Left ventricle myocardium inferior (tissue), 1 donor: Measurements from ENCODE around the gene IGSF21. TPM values are rescaled to one million over a fixed set of nuclear protein-coding genes. Genes with fewer than 3 reads are reported as not detected.

Source experiments
- DNase-seq: peaks from one replicate; pipeline ENCODE4 v3.0.0-alpha.2; 2020
- H3K27ac ChIP-seq: fragments of 200-600 bp; replicated peaks from 2 replicates; pipeline ENCODE4 v1.8.0; 2021
- H3K27me3 ChIP-seq: fragments of 200-600 bp; 2 replicates; pipeline ENCODE4 v1.8.0; 2021; ENCODE audit warnings: low read depth
- H3K36me3 ChIP-seq: fragments of 200-600 bp; 2 replicates; pipeline ENCODE4 v1.8.0; 2021
- H3K4me1 ChIP-seq: fragments of 200-600 bp; 2 replicates; pipeline ENCODE4 v1.8.0; 2021
- H3K4me3 ChIP-seq: fragments of 200-600 bp; 2 replicates; pipeline ENCODE4 v1.8.0; 2021; ENCODE audit warnings: mild to moderate bottlenecking, moderate library complexity
- H3K9me3 ChIP-seq: fragments of 200-600 bp; replicated peaks from 2 replicates; pipeline ENCODE4 v1.8.0; 2021
- intact Hi-C: fragments of 100-400 bp; cut with micrococcal nuclease; formaldehyde crosslinking; loops from one replicate; pipeline ENCODE4 v1.11.0; 2022
- total RNA-seq: library from RNA; stranded (reverse); fragmentation: NEBNext Ultra II Directional; extraction: Animal tissue kit (Norgen Biotek cat#: 25700); gene quantifications from one replicate; pipeline ENCODE4 v1.2.1, GENCODE V29; 2021
- TF ChIP-seq, protein P1 (sequence below): fragments of 200-600 bp; IDR thresholded peaks from 2 replicates; pipeline ENCODE4 v1.8.0; 2021; ENCODE audit warnings: antibody characterized with exemption, mild to moderate bottlenecking, borderline replicate concordance
- donor health status: DM: no; HTN: yes; CAD: no; lungs with severe emphysema.

The IGSF21 gene
- total RNA-seq, 1 donor from 2014 or later: 0.47 TPM

DNA sequence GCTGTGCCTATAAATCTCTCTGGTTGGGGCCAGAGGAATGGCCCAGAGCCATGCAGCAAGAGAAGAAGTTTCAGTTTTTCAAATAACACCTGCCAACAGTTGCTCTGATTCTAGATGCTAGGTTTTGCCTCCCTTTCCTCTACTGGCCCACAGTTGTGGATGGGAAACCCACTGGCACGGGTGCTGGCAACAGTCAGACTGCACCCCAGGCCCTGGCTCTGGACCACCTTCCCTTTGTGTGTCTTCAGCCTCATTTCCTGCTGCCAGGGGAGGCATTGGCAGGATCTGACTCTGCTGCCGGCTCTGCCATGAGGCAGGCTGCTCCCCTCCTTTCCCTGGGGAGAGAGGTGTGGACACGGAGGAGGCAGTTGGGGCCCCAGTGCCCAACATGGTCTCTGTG, 142.0 kb downstream of the IGSF21 start:
- TF ChIP-seq, protein P1, sequence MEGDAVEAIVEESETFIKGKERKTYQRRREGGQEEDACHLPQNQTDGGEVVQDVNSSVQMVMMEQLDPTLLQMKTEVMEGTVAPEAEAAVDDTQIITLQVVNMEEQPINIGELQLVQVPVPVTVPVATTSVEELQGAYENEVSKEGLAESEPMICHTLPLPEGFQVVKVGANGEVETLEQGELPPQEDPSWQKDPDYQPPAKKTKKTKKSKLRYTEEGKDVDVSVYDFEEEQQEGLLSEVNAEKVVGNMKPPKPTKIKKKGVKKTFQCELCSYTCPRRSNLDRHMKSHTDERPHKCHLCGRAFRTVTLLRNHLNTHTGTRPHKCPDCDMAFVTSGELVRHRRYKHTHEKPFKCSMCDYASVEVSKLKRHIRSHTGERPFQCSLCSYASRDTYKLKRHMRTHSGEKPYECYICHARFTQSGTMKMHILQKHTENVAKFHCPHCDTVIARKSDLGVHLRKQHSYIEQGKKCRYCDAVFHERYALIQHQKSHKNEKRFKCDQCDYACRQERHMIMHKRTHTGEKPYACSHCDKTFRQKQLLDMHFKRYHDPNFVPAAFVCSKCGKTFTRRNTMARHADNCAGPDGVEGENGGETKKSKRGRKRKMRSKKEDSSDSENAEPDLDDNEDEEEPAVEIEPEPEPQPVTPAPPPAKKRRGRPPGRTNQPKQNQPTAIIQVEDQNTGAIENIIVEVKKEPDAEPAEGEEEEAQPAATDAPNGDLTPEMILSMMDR: no peak

DNA sequence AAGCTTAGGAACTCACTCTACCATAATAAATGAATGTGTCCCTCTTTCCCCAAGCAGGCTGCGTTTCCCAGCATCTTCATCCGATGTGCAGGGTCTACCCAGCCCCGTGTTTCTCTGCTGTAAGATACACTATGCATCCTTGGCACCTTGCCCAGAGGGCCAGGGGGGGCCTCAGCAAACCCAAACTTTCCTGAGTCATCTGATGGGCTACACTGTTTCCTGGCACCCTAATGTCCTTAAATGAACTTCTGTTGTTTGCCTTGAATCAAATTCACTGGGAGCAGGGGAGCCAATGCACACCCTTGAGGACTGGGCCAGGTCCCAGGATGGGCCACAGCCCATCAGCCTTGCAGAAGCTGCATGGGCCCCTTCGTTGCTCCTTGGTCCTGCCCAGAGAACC, 145.5 kb downstream of the IGSF21 start:
- DNase-seq: no peak
- TF ChIP-seq, protein P1: no peak
- Histone ChIP-seq H3K27me3 (peaks cover 64% of the 10 kb centered on the region), H3K4me1 (no peaks in the 10 kb centered on the region), H3K27ac (no peak overlapping the region), H3K9me3 (peaks cover 13% of the 10 kb centered on the region), H3K4me3 (no peak overlapping the region), H3K36me3 (no peaks in the 10 kb centered on the region)
- intact Hi-C loops: no loop called here

More for the DNA sequence above, 142.0 kb downstream of the IGSF21 start:
- Histone ChIP-seq H3K4me3 (no peak overlapping the region), H3K36me3 (no peaks in the 10 kb centered on the region), H3K27me3 (peaks cover 71% of the 10 kb centered on the region), H3K27ac (no peak overlapping the region), H3K9me3 (peaks cover 13% of the 10 kb centered on the region), H3K4me1 (no peaks in the 10 kb centered on the region)
- DNase-seq: no peak
- intact Hi-C loops: no loop called here

DNA sequence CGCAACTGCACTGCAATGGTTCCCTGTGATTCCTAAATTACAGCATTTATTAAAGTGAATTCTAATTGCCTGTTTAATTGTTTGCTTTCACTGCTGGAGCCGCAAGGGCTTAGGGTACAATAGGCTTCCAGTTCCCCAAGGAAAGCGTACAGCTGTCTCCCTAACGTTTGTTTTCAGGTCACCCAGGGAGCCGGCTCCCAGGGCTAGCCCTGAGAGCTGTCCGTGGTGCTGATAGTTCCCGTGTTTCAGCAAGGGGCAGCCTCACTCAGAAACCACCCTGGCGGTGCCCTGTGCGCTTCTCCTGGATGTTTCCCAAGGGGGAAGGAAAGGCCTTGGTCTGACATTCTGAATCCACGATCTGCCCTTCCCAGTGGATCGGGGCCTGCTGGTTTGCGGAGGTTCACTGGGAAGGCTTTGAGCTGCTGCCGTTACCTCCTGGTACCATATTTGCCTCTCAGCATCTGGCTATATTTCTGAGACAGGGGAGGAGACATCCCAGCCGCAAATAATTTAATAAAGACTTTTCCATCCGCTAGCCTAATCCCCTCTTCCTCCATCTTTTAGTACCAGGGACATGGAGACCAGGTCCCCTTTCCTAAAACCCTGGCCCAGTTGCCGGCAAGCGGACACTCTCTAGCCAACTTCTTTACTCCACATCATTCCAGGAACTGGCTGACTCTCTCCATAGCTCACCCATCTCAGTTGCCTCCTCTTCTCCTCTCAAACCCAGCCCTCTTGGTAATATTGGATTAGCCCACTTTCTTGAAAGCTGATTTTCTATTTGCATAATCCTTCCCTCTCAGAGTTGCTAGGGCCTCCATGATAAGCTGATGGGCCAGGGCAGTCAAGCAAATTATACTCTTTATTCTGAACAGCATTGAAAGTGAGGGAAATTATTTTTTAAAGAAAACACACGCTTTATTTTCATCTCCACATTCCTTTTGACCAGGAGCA, 149.0 kb downstream of the IGSF21 start:
- Histone ChIP-seq H3K9me3 (peaks cover 4% of the 10 kb centered on the region), H3K27me3 (peaks cover 68% of the 10 kb centered on the region), H3K27ac (no peak overlapping the region), H3K4me1 (no peaks in the 10 kb centered on the region), H3K4me3 (no peak overlapping the region), H3K36me3 (no peaks in the 10 kb centered on the region)
- TF ChIP-seq, protein P1: no peak
- intact Hi-C loops: no loop called here
- DNase-seq: peak; percentile 27

DNA sequence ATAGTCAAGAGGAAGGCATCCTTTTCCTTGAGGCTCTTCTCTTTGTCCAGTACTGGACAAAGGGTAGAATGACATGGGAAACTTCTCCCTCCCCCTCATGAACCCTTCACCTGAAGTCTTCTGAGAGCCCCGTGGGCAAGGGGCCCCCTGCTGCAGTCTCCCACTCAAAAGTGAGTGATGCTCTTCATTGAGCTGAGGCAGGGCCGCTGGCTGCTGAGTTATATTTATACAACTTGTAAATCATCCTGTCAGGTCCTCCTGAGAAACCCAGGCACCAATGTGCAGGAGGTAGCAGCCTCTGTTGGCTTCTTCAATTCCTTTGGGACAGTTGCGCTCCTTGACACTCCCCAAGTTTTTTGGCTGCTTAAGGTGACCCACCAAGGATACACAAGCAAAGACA, 150.2 kb downstream of the IGSF21 start:
- H3K27ac ChIP-seq: no peak overlapping the region
- H3K4me3 ChIP-seq: no peak overlapping the region
- no peak for DNase-seq
- intact Hi-C loops: no loop called here
- no peaks in the 10 kb centered on the region for H3K4me1 ChIP-seq
- H3K9me3 ChIP-seq: no peaks in the 10 kb centered on the region
- H3K27me3 ChIP-seq: peaks cover 73% of the 10 kb centered on the region
- TF ChIP-seq, protein P1: no peak
- H3K36me3 ChIP-seq: no peaks in the 10 kb centered on the region

DNA sequence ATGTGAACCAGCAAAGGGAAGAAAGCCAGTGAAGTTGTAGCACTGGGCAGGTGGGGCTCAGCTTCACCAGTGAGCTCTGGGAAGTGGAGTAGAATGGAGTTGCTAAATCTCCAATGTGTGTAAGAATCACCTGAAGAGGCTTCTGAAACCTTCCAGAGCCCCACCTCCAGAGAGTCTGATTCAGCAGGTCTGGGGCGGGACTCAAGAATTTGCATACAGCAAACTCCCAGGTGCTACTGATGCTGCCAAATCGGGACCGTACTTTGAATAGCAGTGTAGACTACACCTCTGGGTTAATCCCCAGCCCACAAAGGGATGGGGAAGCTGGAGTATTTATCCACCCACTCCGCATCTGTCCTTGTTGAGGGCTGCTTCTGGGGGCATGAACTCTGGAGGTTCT, 154.3 kb downstream of the IGSF21 start:
- Histone ChIP-seq H3K9me3 (no peaks in the 10 kb centered on the region), H3K27me3 (peaks cover 99% of the 10 kb centered on the region), H3K36me3 (no peaks in the 10 kb centered on the region), H3K27ac (no peak overlapping the region), H3K4me3 (no peak overlapping the region), H3K4me1 (no peaks in the 10 kb centered on the region)
- no peak for DNase-seq
- TF ChIP-seq, protein P1: no peak
- intact Hi-C loops: no loop called here
